ENCODE measurements around the gene ZBTB7A.

- TF ChIP-seq CTCF (IDR thresholded peaks at IDR 0.05) (no peak), EP300 (IDR thresholded peaks at IDR 0.05) (no peak), POLR2A (IDR thresholded peaks at IDR 0.05) (no peak)
Measured at GRCh38 chr19:4015705-4016402, 50.8 kb downstream of the ZBTB7A start.
